HS-27A (cell line): ENCODE measurements around the gene SRPK2.
"Not testable (repeated sequence)": the region's sequence is repeated elsewhere in the genome, so short reads cannot be mapped to it uniquely, and the experiment has no call there.

Experiments used
- DNase-seq: peaks from one replicate; pipeline ENCODE4 v3.0.0-alpha.2; 2012; ENCODE audit warnings: low read depth, missing footprints

The SRPK2 gene

GRCh38 chr7:105376908-105377533, 11.7 kb downstream of the SRPK2 start:
- no peak for DNase-seq

GRCh38 chr7:105369944-105370343, 18.8 kb downstream of the SRPK2 start:
- DNase-seq = no peak

DNA sequence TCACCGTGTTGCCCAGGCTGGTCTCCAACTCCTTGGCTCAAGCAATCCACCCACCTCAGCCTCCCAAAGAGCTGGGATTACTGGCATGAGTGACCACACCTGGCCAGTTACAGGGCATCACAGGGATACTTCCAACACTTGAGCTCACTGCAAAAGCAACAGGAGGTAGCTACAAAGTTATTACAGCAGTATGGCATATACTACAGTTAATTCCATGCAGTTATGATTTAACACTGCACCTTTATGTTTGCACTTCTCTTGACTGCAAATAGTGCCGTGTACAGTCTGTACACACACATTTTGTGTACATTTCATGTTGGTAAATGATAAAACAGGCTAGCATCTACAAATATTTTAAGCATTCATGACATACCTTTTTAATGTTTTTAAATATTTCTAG, 21.3 kb downstream of the SRPK2 start:
- DNase-seq = no peak

GRCh38 chr7:105365541-105366534, 22.9 kb downstream of the SRPK2 start:
- DNase-seq = no peak

DNA sequence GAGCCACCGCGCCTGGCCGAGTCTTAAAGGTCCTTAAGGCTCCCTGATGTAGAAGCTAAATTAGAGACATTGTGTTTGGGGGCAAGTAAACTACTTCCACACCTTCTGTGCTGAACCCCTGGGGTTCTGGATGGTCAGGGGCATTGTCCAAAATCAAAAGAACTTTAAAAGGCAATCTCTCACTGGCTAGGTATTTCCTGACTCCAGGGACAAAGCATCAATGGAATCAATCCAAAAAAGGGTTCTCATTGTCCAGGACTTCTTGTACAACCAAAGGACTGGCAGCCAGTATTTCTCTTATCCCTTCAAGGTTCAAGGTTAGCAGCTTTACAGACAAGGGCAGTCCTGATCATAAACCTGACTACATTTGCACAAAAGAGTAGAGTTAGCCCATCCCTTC, 24.0 kb downstream of the SRPK2 start:
- DNase-seq = no peak

DNA sequence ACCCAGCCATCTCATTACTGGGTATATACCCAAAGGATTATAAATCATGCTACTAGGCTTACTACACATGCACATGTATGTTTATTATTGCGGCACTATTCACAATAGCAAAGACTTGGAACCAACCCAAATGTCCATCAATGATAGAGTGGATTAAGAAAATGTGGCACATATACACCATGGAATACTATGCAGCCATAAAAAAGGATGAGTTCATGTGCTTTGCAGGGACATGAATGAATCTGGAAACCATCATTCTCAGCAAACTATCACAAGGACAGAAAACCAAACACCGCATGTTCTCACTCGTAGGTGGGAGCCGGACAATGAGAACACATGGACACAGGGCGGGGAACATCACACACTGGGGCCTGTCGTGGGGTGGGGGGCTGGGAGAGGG, 25.1 kb downstream of the SRPK2 start:
- DNase-seq = not testable (repeated sequence)

DNA sequence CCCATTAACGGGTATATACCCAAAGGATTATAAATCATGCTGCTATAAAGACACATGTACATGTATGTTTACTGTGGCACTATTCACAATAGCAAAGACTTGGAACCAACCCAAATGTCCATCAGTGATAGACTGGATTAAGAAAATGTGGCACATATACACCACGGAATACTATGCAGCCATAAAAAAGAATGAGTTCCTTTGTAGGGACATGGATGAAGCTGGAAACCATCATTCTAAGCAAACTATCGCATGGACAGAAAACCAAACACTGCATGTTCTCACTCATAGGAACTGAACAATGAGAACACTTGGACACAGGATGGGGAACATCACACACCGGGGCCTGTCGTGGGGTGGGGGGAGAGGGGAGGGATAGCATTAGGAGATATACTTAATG, 26.0 kb downstream of the SRPK2 start:
- DNase-seq = not testable (repeated sequence)

DNA sequence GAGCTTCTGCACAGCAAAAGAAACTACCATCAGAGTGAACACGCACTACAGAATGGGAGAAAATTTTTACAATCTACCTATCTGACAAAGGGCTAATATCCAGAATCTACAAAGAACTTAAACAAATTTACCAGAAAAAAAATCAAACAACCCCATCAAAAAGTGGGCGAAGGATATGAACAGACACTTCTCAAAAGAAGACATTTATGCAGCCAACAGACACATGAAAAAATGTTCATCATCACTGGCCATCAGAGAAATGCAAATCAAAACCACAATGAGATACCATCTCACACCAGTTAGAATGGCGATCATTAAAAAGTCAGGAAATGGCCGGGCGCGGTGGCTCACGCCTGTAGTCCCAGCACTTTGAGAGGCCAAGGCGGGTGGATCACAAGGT, 26.7 kb downstream of the SRPK2 start:
- DNase-seq = not testable (repeated sequence)

GRCh38 chr7:105360149-105360548, 28.6 kb downstream of the SRPK2 start:
- DNase-seq = not testable (repeated sequence)

DNA sequence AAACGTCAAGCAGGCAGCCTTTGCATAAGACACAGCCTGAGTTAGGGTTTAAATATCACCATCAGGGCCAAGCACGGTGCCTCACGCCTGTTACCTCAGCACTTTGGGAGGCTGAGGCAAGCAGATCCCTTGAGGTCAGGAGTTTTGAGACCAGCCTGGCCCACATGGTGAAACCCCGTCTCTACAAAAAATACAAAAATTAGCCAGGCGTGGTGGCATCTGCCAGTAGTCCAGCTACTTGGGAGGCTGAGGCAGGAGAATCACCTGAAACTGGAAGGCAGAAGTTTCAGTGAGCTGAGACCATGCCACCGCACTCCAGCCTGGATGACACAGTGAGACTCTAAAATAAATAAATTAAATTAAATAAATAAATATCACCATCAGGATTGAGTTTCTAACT, 33.0 kb downstream of the SRPK2 start:
- DNase-seq = no peak

DNA sequence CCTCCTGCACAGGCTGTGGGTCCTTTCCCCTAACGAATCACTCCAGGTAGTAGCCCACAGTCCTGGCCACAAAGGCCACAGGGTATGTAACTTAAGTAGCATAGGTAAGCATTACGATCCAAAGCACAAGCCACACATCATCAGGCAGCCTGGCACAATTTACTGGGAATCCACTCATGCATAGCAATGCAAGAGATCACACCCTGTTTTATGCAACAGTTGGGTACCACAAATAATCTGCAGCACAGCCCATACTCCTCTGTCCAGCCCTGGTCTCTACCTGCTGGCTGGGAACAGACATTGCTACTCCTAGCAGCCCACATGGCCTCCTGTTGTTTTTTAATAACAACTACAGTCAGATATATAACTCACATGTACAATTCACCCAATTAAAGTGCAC, 34.3 kb downstream of the SRPK2 start:
- no peak for DNase-seq

DNA sequence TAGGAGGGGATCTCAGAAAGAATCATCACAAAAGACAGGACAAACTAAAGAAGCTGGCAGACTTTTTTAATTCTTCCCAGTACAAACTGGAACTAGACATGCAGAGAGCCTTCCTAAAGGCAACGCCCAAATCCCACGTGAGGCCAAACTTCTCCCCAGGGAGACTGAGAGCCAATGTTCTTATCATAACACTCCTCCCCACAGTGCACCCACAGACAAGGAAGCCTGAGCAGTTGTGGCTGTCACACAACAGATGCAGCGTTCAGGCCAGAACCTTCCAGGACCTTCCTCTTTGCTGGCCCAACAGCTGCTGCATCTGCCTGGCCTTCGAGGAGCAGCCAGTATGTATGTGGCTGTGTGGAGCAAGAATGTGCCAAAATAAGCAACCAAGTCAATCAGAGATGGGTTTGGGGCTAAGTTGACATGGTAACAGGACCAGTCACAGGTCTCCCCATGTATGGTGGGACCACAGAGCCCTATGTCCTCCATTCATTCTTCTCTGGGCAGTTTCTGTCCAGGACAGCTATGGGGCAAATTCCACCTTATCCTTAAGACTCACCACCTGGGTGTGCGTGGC, 34.9 kb downstream of the SRPK2 start:
- no peak for DNase-seq

GRCh38 chr7:105352901-105353668, 35.6 kb downstream of the SRPK2 start:
- no peak for DNase-seq

DNA sequence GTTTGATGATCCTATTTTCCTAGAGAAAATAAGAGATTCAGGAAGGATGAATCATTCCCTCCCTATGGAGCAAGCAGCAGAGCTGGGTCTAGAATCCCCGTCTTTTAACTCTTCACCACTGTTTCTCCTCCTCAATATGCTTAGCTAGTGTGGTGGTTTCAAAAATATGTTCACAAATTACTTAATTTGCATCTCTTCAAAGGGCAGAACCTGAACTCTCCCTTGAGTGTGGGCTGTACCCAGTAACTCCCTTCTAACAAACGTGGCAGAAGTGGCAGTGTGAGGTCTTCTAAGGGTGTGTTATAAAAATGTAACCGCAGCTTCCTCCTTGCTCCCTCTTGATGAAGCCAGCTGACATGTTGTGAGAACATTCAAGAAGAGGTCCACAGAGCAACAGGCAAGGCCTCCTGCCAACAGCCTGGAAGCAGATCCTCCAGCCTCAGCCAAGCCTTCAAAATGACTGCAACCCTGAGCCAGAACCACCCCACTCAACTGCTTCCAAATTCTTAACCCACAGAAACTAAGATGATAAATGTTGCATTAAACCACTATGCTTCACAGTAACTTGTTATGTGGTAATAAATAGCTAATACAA, 36.6 kb downstream of the SRPK2 start:
- peak; percentile 26 for DNase-seq

GRCh38 chr7:105350906-105351305, 37.8 kb downstream of the SRPK2 start:
- no peak for DNase-seq

DNA sequence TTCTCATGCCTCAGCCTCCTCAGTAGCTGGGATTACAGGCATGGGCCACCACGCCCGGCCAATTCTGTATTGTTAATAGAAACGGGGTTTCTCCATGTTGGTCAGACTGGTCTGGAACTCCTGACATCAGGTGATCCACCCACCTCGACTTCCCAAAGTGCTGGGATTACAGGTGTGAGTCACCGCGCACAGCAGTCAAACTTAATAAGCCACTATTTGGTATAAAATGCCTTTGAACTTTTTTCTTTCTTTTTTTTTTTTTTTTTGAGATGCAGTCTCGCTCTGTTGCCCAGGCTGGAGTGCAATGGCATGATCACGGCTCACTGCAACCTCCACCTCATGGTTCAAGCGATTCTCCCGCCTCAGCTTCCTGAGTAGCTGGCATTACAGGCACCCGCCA, 40.5 kb downstream of the SRPK2 start:
- not testable (repeated sequence) for DNase-seq

DNA sequence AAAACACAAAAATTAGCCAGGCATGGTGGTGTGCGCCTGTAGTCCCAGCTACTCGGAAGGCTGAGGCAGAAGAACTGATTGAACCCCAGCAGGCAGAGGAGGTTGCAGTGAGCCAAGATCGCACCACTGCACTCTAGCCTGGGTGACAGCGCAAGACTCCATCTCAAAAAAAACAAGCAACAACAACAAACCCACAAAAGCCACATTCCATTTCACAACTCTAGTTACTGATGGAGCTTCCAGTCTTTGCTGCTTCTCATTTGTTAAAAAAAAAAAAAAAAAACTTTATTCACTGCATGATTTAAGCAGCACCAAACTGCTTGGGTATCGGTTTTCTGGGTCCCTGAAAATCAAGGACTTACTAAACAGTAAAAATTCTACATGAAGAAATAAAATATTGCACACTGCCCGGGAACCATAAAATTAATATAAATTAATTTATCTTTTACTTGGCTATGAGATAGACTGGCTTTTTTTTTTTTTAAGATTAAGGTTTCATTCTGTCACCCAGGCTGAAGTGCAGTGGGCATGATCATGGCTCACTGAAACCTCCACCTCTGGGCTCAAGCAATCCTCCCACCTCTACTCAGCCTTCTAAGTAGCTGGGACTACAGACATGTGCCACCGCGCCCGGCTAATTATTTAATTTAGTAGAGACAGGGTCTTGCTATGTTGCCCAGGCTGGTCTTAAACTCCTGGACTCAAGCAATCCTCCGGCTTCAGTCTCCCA, 42.0 kb downstream of the SRPK2 start:
- DNase-seq = no peak

GRCh38 chr7:105346138-105346537, 42.6 kb downstream of the SRPK2 start:
- no peak for DNase-seq

DNA sequence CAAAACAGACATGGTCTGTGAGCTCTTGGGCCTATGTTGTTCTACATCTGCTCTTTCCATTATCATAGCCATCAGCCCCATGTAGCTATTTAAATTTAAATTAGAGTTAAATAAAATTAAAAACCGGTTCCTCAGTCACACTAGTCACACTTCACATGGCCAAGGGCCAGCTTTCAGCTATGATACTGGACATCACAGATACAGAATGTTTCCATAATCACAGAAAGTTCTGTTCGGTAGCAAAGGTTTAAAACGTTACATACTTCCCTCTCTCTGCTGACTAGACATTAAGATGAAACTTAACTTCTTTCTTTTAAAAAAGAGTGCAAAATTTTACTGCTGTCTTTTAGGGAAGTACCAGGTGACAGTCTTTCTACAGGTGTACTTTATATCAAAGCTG, 43.0 kb downstream of the SRPK2 start:
- no peak for DNase-seq

DNA sequence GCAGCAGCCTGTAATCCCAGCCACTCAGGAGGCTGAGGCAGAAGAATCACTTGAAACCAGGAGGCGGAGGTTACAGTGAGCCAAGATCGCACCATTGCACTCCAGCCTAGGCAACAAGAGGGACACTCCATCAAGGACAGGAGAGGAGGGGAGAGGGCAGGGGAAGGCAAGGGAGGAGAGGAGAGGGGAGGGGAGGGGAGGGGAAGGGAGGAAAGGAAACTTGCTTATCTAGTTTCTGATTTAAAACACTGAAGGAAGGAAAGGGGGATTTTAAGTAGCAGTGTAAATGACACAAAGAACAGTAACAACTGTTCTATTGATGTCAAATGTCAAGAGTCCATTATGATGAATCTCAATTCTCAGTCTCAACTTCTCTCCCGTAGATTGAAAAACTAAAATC, 43.7 kb downstream of the SRPK2 start:
- DNase-seq = no peak
